GM10847 (cell line): ENCODE measurements around the gene NFATC3.

ENCODE experiments used
- POLR2A ChIP-seq: IDR thresholded peaks from 2 replicates; pipeline ENCODE4 v1.6.1; 2011; ENCODE audit not compliant: insufficient read length; ENCODE audit errors: extremely low read depth

NFATC3 gene

DNA sequence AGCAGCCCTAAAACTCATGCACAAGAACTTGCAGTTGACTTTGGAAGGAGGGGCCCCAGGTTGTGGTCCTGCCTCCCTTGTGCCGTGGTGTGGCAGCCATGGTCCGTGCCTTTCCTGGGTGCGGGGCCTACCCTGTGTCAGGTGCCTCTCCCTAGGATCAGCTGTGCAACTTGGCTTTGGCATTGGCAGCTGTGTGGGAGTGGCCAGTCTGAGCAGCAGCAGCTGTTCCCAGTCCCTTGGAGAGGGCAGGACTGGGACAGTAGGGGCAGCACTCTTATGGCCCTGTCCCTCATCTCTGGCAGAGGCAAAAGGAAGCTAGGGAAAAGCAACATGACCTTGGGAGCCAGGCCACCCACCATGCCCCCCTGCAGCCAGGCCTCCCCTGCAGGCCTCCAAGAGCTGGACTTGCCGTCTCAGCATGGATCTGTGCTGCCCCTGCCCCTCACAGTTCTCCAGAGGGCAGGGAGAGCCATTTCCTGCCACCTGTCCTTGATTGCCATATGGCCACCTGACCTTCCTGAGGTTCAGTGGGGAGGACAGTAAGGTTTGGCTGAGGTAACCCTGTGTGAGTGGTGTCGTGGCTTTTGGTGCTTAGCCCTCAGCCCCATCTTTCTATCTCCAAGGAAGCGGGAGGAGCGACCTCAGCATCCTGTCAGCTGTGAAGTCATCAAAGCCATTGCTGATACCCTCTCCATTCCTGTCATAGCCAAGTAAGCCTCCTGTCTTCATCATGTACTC is 15.5 kb upstream of the NFATC3 start:
- no peak for TF ChIP-seq POLR2A

DNA sequence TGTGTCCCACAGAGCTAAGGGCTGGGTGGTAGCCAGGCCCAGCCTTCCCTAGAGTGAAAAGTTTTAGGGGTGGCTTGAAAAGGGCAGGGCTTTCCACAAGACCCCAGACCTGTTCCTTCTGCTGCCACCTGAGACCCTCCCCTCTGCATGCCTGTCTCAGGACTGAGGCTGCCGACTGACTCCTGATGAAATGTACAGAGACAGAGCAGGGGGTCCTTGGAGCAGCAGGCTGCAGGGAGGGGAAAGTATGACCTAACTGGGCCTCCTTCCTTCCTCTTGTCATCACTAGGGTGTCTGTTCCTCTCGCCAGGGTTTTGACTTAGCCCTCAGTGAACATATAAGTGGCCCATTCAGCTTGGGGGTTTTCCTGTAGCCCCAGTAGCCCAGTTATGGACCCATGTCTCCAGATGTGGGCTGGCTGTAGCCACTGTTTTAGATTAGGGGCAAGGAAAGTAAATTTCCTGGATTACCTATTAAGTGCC is 14.9 kb upstream of the NFATC3 start:
- TF ChIP-seq POLR2A, result no peak

DNA sequence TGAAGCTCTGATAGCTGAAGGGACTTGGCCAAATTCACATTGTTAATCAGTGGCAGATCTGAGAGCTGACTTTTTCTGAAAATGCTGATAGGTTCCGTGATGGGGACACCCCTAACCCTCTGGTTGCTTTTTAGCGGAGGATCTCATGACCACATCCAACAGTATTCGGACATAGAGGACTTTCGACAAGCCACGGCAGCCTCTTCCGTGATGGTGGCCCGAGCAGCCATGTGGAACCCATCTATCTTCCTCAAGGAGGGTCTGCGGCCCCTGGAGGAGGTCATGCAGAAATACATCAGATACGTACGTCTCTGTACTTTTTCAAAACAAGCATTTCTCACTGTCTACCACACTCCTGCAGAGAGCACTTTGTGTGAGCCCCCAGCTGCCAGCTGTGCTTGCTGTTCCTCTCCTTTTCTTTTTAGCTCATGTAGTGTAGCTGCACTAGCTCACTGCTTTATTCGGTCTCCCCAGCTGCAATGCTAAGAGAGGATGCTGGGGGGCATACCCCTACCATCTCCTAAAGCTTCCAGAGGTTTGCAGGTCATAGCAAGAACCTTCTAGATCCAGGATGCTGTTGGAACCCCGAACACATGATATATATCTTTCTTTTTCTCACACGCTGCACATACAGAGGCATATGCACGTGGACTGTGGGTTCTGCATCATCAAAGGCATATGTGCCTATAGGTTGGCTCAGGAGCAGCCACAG is 14.2 kb upstream of the NFATC3 start:
- TF ChIP-seq POLR2A, result no peak

DNA sequence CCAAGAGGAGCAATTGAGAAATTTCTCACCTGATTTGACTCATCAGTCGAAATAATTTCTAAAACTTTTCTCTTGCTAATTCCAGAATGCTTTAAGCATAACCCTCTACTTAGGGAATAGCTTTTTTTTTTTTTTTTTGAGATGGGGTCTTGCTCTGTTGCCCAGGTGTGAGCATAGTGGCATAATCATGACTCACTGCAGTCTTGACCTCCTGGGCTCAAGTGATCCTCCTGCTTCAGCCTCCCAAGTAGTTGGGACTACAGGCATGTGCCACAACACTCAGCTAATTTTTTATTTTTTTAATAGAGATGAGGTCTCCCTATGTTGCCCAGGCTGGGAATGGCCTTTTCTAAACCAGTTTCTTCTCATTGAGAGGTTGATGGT is 13.7 kb upstream of the NFATC3 start:
- no peak for TF ChIP-seq POLR2A

DNA sequence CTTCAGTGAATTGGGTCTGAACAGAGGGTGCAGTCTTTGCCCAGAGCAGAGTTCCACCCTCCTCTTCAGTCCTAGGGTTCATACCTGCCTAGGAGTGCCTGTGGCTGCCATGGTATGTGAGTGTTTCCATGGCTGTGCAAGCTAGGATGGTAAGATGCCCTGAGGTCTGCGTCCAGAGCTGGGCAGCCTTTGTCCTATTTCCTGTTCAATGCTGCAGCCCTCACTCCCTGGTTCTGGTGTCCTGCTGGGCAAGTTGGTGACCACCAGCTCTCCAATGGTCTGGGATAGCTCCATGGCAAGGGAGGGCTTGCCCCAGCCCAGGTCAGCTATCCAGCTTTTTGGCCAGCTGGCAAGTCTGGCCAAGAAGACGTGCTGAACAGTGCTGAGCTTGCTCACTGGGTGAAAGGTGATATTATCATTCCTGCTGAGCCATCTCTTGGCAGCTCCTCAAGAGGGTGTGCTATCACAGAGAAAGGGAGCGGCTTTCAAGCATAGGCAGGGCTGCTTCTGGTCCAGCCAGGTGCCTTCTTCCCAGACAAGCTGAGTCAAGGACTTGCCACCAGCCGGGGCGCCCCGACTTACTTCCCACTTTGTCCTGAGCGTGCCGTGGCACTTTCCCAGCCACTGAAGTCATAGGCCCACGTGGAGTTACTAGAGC is 13.0 kb upstream of the NFATC3 start:
- no peak for TF ChIP-seq POLR2A

DNA sequence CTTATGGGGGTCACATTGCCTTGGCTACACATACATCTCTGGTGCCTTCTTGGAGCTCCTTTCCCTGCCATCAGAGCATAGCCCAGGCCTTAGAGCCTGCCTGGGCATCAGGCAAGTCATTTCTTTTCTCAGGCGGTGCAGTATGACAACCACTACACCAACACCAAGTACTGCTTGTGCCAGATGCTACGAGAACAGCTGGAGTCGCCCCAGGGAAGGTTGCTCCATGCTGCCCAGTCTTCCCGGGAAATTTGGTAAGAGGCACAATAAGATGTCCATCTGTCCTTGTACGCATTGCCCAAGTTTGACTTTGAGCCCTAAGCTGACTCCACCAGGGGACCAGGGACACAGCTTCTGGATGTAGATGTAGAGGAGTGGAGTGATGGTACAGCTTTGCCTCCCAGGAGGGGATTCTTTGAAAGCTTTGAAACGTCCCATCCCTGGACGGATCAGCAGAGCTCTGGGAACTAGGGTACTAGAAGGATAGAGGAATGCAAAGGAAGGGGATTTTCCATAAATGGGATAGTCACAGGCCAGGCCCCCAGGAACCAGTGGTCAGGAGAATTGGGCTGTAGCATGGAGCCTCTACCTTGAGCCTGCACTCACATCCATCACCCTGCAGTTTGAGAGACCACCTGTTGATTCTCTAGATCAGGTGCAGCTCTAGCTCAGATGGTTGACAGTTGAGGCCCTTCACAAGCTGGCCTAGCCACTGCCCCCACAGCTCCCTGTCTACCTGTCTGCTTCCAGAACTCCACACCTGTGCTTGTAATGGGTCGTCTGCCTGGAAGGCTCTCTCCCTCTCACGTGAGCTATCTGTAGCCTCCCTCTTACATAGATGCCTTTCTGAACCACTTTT is 11.0 kb upstream of the NFATC3 start:
- no peak for TF ChIP-seq POLR2A

DNA sequence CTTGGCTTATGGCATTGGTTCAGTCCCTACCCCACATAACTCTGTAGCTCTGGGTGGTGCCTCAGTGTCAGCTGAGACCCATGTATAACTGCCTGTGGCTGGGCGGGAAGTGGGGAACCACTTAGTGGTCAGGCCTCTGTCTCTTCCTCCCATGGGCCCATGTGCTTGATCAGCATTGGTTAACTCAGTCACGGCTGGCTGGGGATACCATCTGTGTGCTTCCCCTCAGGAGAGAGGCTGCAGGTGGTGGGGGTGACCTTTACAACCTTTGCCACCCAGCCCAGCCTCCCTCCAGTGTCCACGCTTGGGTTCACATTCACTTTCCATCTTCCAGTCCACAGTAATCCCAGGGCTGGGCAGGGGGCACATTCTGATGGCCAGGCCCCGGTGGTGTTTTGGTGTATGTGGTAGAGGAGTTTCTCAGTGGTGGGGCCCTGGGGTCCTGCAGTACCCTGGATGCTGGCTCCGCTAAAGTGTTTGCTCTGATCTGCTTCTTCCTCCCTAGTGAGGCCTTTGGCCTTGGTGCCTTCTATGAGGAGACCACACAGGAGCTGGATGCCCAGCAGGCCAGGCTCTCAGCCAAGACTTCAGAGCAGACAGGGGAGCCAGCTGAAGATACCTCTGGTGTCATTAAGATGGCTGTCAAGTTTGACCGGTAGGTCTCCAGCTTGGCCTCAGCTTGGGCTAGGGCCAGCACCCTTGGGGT is 10.2 kb upstream of the NFATC3 start:
- no peak for TF ChIP-seq POLR2A

DNA sequence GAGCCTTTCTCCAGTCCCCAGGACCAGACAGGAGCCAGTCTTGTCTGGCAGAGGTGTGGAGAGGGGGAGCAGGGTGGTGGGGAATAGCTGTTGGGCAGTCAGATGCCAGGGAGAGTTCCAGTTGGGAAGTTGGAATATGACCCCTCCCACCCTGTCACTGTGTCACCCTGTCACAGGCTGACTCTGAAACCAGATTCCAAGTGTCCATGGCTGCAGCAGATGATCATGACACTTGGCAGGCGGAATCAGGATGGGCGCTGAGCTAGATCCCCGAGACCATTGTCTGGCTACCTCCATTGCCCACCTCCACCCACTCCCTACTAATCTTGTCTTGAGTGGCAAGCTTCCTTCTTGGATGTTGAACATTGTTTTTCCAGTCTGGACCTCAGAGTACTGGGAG is 9.2 kb upstream of the NFATC3 start:
- TF ChIP-seq POLR2A, result no peak

DNA sequence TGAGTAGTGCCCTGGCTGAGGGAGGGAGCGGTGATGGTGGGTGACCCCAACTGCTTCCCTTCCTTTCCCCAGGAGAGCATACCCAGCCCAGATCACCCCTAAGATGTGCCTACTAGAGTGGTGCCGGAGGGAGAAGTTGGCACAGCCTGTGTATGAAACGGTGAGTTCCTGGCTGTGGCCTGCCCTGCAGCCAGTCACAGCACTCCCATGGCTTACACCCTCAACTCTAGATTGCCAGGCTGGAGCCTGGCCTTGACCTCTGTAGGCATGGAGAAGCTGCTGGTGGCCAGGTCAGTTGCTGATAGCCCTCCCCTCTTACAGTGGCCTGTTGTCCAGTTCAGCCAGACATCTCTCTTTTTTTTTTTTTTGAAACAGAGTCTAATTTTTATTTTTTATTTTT is 8.6 kb upstream of the NFATC3 start:
- TF ChIP-seq POLR2A, result no peak

DNA sequence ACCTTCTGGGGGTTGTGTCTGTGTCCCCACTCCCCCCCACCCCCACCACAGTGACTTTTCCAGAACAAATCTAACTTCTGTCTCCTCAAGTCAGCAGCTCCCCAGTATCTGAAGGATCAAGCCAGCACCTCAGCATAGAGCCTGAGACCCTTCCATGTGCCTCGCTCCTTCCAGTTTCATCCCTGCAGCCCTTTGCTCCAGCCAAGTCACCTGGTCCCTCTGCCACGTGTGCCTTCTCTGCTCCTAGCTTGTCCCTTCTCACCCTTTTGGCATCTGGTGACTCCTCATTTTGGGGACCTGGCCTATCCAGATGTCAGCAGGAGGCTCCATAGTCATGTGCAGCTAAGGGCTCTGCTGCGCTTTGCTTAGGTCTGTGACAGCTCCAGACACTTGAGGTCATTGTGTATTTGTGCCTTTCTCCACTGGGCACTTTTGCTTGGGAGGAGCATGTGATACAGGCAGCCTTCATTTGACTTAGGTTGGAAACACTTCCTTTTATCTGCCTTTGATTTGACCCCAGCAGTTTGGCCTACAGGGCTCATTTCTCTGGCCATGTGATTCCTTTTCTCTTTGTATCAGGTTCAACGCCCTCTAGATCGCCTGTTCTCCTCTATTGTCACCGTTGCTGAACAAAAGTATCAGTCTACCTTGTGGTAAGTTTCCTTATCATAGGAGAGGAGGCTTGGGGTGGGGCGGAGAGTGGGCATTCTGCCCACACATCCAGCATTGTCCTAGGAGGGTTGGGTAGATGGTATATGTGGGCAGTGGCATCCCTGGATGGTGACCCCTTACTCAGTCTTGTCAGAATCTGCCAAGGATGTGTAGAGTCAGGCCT is 7.1 kb upstream of the NFATC3 start:
- TF ChIP-seq POLR2A, result no peak

DNA sequence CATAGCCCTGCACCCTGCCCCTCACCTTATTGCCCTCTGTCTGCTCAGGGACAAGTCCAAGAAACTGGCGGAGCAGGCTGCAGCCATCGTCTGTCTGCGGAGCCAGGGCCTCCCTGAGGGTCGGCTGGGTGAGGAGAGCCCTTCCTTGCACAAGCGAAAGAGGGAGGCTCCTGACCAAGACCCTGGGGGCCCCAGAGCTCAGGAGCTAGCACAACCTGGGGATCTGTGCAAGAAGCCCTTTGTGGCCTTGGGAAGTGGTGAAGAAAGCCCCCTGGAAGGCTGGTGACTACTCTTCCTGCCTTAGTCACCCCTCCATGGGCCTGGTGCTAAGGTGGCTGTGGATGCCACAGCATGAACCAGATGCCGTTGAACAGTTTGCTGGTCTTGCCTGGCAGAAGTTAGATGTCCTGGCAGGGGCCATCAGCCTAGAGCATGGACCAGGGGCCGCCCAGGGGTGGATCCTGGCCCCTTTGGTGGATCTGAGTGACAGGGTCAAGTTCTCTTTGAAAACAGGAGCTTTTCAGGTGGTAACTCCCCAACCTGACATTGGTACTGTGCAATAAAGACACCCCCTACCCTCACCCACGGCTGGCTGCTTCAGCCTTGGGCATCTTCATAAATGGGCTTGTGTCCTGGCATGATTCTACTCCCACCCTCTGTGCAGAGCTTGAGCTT is 6.3 kb upstream of the NFATC3 start:
- no peak for TF ChIP-seq POLR2A

DNA sequence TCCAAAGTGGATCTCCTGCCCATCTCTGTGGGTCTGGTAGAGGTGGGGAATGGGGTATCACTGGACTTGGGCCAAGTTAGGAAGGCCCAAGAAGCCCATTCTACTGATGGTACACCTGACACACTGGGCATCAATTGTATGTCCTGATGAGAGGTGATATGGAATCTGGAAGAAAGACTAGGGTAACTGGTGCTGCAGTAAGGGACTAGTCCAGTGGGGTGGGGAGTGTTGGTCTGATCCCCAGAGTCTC is 5.9 kb upstream of the NFATC3 start:
- TF ChIP-seq POLR2A, result no peak

DNA sequence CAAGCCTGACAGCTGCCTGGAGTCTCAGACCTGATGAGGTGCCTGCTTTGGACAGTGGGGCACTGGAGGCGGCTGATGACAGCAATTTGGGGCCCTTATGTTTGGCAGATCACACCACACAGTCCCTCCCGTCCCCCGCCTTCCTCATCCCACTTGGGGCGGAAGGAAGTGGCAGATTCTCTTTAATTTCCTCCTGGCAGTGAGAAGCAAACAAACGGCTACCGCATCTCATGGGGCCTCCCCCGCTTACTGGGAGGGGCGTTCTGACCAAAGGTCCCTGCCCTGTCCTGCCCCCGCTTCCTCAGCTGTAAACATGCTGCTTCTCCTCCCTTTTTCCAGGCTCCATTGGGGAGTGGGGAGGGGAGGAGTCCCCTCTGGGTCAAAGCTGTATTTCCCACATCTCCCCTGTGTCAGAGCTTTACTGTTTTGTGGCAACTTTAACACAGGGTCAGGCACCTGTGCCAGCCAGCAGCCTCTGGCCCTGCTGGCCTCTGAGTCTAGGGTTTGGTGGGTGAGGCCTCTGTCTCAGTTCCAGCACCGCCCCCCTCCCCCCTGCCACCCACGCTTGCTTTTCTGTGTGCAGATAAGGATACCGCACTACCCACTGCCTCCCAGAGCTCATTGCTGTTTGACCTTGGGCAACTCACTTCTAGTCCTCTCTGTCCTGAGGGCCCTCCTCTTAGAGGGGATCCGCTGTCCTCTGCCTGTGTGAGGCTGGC is 5.4 kb upstream of the NFATC3 start:
- TF ChIP-seq POLR2A, result no peak
